GM19467 (cell line): ENCODE measurements around the gene CYP1A2.
"Not testable (repeated sequence)": the region's sequence is repeated elsewhere in the genome, so short reads cannot be mapped to it uniquely, and the experiment has no call there.

ENCODE experiments used
- ATAC-seq: cut with Tn5 transposase; IDR thresholded peaks from one replicate; pipeline ENCODE4 v1.9.1; 2021; ENCODE audit warnings: mild to moderate bottlenecking, moderate library complexity; ENCODE audit not compliant: unreplicated experiment

The CYP1A2 gene

GRCh38 chr15:74733269-74733668 is 15.4 kb upstream of the CYP1A2 start:
- ATAC-seq = no peak

DNA sequence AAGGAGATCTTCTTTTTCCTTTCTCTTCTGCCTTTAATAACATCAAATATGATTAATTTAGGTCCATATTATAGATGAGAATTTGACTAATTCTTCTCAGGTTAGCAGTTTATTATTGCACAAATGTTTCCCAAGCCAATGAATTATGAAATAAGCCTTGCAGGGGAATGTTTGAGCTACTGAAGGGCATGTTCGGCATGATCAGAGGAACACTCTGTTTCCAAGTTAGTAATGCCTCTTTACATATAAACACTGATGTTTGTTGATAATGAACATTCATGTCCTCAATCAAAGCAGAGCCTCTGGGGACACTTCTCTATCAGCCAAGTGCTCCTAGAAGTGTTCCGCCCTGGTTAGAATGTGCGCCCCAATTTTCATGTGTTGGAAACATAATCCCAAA is 13.3 kb upstream of the CYP1A2 start:
- no peak for ATAC-seq

DNA sequence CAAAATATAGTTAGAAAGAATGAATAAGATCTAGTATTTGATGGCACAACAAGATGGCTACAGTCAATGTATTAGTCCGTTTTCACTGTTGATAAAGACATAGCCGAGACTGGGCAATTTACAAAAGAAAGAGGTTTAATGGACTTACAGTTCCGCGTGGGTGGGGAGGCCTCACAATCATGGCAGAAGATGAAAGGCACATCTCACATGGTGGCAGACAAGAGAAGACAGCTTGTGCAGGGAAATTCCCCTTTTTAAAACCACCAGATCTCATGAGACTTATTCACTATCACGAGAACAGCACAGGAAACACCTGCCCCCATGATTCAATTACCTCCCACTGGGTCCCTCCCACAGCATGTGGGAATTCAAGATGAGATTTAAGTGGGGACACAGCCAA is 10.4 kb upstream of the CYP1A2 start:
- ATAC-seq = not testable (repeated sequence)

DNA sequence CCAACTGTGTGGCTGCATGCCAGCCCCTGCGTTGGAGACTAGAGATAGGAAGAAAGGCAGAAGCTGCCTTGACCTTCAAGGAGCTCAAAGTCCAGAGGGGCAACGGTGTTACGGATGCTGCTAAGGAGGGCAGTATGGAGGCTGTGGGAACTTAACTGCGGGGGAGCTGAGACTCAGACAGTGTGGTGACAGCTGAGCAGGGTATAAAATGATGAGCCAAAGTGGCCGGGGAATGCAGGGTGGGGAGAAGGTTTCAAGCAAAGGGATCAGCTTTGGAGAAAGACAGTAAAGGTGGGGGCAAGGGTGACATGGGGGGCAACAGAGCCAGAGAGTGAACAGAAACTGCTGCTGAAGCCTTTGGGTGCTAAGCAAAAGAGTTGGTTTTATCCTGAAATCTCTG is 6.2 kb upstream of the CYP1A2 start:
- ATAC-seq = no peak

DNA sequence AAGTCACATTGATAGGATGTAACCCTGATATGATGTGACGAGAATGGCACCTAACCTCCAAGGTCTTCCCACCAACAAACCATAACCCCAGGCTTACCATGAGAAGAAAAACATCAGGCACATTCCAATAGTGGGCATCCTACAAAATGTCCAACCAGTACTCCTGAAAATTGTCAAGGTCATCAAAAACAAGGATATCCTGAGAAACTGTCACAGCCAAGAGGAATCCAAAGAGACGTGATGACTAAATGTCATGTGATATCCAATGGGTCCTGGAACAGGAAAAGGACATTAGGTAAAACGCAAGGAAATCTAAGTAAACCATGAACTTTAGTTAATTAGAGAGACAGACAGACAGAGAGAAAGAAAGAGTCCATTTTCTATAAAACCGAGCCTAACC is 2.3 kb upstream of the CYP1A2 start:
- no peak for ATAC-seq

- ATAC-seq = no peak
Measured at GRCh38 chr15:74749832-74750231, 1.2 kb downstream of the CYP1A2 start.

DNA sequence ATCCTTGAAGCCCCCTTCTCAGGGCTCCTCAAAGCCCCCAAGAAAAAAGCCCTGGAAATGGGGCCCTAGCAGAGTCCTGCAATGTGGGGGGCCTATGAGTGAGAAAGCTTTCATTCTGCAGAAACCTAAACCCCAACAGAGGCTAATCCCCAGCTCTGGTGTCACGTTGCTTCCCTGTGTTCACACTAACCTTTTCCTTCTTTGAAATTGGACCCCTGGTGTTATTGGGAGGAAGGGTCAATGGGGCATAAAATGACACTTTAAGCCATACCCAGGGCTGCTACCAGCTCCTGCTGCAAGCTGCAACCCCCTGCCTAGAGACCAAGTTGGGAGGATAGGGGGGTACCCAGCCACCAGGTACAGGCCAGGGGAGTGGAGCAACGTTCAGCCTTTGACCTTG is 2.1 kb downstream of the CYP1A2 start:
- no peak for ATAC-seq

GRCh38 chr15:74752011-74752410 is 3.4 kb downstream of the CYP1A2 start:
- ATAC-seq = no peak

GRCh38 chr15:74752531-74752930 is 3.9 kb downstream of the CYP1A2 start:
- ATAC-seq = no peak

GRCh38 chr15:74754593-74755215 is 6.1 kb downstream of the CYP1A2 start:
- no peak for ATAC-seq

DNA sequence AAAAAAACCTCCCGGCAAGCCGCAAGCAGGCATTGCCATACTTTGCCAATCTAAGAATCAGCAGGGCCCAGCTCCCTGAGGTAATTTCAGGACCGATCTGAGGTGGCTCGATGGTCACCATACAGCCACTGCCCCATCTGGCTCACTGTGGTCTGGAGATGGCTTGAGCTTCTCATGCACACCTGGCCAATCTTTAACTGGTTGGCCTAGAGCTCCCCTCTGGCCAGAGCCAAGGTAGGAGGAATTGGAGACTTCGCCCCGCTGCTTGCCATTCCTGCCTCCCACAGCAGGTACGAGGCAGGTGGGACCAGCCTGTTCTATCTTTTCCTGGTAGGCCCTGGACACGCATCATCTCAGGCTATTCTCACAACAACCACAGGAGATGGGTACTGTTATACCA is 10.1 kb downstream of the CYP1A2 start:
- ATAC-seq = no peak

DNA sequence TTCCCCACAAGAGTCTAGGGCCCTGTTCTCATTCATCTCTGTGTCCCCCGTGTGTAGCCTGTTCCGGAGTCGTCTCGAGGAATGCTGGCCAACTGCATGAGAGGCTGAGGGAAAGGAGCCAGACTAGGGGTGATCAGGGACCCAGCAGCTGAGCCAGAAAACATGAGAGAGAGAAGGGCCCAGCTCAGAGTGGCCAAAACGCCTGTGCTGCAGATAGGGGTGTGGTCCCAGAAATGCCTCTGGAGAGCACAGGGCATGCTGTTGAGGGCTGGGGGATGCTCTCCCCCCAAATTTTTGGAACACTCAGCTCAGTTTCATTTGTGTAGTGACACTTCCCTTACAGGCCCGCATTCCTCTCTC is 14.1 kb downstream of the CYP1A2 start:
- no peak for ATAC-seq

GRCh38 chr15:74763416-74763815 is 14.8 kb downstream of the CYP1A2 start:
- no peak for ATAC-seq

GRCh38 chr15:74767167-74768098 is 18.8 kb downstream of the CYP1A2 start:
- ATAC-seq = no peak

- no peak for ATAC-seq
Measured at GRCh38 chr15:74768099-74768770, 19.6 kb downstream of the CYP1A2 start.

GRCh38 chr15:74768771-74769342 is 20.2 kb downstream of the CYP1A2 start:
- ATAC-seq = no peak

DNA sequence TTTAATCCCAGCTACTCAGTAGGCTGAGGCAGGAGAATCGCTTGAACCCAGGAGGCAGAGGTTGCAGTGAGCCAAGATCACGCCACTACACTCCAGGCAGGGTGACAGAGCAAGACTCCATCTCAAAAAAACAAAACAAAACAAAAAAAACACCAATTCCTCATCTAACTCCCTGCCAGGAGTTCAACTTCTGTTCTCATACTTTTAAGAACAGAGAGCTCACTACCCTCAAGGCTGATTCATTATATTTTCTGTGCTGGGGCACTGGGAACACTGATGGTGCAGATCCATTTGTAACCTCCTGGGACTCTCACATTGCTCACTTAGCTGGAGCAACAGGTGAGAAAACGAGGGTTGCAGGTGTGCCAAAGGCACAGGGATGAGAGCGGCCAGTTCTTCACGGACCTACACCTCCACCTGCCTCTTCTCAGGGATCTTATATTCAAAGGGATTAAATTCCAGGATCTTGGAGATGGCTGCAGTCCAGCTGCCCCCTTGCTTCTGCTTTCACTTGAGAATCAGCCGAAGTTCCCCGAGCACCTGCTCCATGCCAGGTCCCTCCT is 20.9 kb downstream of the CYP1A2 start:
- ATAC-seq = no peak

GRCh38 chr15:74770211-74770903 is 21.7 kb downstream of the CYP1A2 start:
- ATAC-seq = no peak

DNA sequence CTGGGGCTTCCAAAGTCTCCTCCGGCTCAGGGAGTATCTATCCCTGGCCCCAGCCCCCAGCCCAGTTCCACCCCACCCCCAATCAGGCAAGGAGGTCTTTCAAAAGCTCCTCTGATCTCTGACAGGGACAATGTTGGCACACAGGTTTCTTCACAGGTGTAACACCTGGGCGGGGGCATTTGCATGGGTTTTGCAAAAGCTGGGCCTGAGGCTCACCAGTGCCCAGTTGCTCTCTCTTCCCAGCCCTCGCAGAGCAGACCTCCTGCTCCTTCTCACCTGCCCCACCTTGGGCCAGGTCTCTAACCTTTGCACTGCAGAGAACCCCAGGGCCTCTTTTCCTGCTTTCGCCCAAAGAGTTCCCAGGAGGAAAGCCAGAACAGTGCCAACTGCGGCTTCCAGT is 24.7 kb downstream of the CYP1A2 start:
- ATAC-seq = no peak

GRCh38 chr15:74773731-74774252 is 25.1 kb downstream of the CYP1A2 start:
- ATAC-seq = no peak
